ENCODE results near the gene SMIM17.

Gene SMIM17

DNA sequence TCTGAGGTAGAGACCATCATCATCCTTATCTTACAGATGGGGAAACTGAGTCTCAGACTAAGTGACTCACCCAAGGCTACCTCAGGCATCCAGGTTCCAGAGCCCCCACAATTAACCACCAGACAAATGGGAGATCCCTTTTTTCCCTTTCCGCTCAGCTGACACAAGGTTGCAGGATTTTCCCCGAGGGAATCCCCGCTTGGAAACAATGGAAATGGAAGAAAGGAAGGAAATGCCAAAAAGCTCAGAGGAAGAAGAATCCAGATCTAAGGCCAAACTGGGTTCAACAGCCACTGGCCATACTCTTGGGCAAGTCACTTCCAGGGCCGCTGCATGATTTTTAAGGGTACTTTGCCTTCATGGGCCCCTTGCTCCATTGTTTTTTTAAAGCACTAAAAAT, 46.3 kb upstream of the SMIM17 start:
- no peak for ATAC-seq
- TF ChIP-seq ZFP30 (CRISPR knock-in tag; IDR thresholded peaks at IDR 0.05) (no peak), SNAI2 (CRISPR knock-in tag; IDR thresholded peaks at IDR 0.05) (no peak), PPARA (CRISPR knock-in tag; IDR thresholded peaks at IDR 0.05; ENCODE audit: borderline replicate concordance) (no peak), ARNTL (CRISPR knock-in tag; IDR thresholded peaks at IDR 0.05; ENCODE audit: borderline replicate concordance, low read depth) (no peak), ISL1 (CRISPR knock-in tag; IDR thresholded peaks at IDR 0.05) (no peak), RARB (CRISPR knock-in tag; IDR thresholded peaks at IDR 0.05) (no peak), ZFP3 (CRISPR knock-in tag; IDR thresholded peaks at IDR 0.05) (no peak)
- TF ChIP-seq, protein P1, sequence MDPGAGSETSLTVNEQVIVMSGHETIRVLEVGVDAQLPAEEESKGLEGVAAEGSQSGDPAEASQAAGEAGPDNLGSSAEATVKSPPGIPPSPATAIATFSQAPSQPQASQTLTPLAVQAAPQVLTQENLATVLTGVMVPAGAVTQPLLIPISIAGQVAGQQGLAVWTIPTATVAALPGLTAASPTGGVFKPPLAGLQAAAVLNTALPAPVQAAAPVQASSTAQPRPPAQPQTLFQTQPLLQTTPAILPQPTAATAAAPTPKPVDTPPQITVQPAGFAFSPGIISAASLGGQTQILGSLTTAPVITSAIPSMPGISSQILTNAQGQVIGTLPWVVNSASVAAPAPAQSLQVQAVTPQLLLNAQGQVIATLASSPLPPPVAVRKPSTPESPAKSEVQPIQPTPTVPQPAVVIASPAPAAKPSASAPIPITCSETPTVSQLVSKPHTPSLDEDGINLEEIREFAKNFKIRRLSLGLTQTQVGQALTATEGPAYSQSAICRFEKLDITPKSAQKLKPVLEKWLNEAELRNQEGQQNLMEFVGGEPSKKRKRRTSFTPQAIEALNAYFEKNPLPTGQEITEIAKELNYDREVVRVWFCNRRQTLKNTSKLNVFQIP (CRISPR knock-in tag; IDR thresholded peaks at IDR 0.05; ENCODE audit: borderline replicate concordance, low read depth): no peak
- TF ChIP-seq, protein P2, sequence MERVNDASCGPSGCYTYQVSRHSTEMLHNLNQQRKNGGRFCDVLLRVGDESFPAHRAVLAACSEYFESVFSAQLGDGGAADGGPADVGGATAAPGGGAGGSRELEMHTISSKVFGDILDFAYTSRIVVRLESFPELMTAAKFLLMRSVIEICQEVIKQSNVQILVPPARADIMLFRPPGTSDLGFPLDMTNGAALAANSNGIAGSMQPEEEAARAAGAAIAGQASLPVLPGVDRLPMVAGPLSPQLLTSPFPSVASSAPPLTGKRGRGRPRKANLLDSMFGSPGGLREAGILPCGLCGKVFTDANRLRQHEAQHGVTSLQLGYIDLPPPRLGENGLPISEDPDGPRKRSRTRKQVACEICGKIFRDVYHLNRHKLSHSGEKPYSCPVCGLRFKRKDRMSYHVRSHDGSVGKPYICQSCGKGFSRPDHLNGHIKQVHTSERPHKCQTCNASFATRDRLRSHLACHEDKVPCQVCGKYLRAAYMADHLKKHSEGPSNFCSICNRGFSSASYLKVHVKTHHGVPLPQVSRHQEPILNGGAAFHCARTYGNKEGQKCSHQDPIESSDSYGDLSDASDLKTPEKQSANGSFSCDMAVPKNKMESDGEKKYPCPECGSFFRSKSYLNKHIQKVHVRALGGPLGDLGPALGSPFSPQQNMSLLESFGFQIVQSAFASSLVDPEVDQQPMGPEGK (CRISPR knock-in tag; IDR thresholded peaks at IDR 0.05; ENCODE audit: borderline replicate concordance): no peak
- TF ChIP-seq, protein P3, sequence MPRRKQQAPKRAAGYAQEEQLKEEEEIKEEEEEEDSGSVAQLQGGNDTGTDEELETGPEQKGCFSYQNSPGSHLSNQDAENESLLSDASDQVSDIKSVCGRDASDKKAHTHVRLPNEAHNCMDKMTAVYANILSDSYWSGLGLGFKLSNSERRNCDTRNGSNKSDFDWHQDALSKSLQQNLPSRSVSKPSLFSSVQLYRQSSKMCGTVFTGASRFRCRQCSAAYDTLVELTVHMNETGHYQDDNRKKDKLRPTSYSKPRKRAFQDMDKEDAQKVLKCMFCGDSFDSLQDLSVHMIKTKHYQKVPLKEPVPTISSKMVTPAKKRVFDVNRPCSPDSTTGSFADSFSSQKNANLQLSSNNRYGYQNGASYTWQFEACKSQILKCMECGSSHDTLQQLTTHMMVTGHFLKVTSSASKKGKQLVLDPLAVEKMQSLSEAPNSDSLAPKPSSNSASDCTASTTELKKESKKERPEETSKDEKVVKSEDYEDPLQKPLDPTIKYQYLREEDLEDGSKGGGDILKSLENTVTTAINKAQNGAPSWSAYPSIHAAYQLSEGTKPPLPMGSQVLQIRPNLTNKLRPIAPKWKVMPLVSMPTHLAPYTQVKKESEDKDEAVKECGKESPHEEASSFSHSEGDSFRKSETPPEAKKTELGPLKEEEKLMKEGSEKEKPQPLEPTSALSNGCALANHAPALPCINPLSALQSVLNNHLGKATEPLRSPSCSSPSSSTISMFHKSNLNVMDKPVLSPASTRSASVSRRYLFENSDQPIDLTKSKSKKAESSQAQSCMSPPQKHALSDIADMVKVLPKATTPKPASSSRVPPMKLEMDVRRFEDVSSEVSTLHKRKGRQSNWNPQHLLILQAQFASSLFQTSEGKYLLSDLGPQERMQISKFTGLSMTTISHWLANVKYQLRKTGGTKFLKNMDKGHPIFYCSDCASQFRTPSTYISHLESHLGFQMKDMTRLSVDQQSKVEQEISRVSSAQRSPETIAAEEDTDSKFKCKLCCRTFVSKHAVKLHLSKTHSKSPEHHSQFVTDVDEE (CRISPR knock-in tag; IDR thresholded peaks at IDR 0.05): no peak

DNA sequence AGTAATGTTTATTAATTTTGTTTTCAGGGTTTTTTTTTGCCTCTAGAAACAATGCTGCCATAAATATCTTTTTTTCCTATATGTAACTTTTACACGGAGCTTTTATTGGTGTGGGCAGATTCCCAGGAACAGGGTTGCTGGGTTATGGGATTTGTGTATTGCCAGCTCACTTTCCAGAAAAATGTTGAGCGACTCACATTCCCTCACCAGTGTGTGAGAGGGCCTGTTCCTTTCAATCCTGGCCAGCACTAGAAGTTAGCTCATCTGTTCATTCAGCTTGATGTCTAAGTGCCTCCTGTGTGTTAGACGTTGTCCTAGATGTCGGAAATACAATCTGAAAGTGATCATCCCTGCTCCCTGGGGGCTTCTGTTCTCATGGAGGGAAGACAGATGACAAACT, 45.3 kb upstream of the SMIM17 start:
- no peak for ATAC-seq
- TF ChIP-seq PPARA (CRISPR knock-in tag; IDR thresholded peaks at IDR 0.05; ENCODE audit: borderline replicate concordance) (no peak), ARNTL (CRISPR knock-in tag; IDR thresholded peaks at IDR 0.05; ENCODE audit: borderline replicate concordance, low read depth) (no peak), CSDC2 (CRISPR knock-in tag; IDR thresholded peaks at IDR 0.05) (no peak), BACH2 (CRISPR knock-in tag; IDR thresholded peaks at IDR 0.05; ENCODE audit: borderline replicate concordance) (no peak), ZNF8 (CRISPR knock-in tag; IDR thresholded peaks at IDR 0.05) (no peak), OSR1 (CRISPR knock-in tag; IDR thresholded peaks at IDR 0.05) (no peak), TOX (CRISPR knock-in tag; IDR thresholded peaks at IDR 0.05; ENCODE audit: borderline replicate concordance) (no peak), ISL1 (CRISPR knock-in tag; IDR thresholded peaks at IDR 0.05) (no peak), ESRRG (CRISPR knock-in tag; IDR thresholded peaks at IDR 0.05) (no peak), ZFP30 (CRISPR knock-in tag; IDR thresholded peaks at IDR 0.05) (no peak), GLIS3 (CRISPR knock-in tag; IDR thresholded peaks at IDR 0.05) (no peak)
- TF ChIP-seq, protein P2 (CRISPR knock-in tag; IDR thresholded peaks at IDR 0.05; ENCODE audit: borderline replicate concordance): no peak

DNA sequence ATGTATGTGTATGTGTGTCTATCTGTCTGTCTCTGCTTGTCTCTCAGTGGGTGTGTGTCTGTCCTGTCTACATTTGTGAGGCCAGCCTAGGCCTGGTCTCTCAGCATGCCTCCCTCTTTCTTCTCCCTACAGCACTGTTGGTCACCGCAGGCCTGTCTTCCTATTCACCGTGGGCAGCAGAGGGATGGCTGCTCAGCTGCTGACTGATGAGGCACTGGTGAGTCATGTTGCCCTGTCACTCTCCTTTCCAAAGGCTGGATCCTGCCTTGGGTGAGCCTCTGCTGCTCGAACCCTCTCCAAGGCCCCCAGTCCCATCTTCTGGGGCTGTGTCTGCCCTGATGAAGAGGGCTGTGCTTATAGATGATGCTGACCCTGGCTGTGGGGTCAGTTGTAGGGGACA, 41.6 kb upstream of the SMIM17 start:
- ATAC-seq: no peak
- TF ChIP-seq GLIS3 (CRISPR knock-in tag; IDR thresholded peaks at IDR 0.05): no peak
- TF ChIP-seq TCF4 (CRISPR knock-in tag; IDR thresholded peaks at IDR 0.05; ENCODE audit: borderline replicate concordance): no peak
- TF ChIP-seq, protein P2 (CRISPR knock-in tag; IDR thresholded peaks at IDR 0.05; ENCODE audit: borderline replicate concordance): no peak
- TF ChIP-seq, protein P1 (CRISPR knock-in tag; IDR thresholded peaks at IDR 0.05; ENCODE audit: borderline replicate concordance, low read depth): no peak
- TF ChIP-seq ZNF565 (CRISPR knock-in tag; conservative IDR thresholded peaks at IDR 0.05; ENCODE audit: low read depth): no peak
- TF ChIP-seq ARNTL (CRISPR knock-in tag; IDR thresholded peaks at IDR 0.05; ENCODE audit: borderline replicate concordance, low read depth): no peak
- no peak for TF ChIP-seq ZFP30 (CRISPR knock-in tag; IDR thresholded peaks at IDR 0.05)
- TF ChIP-seq, protein P4, sequence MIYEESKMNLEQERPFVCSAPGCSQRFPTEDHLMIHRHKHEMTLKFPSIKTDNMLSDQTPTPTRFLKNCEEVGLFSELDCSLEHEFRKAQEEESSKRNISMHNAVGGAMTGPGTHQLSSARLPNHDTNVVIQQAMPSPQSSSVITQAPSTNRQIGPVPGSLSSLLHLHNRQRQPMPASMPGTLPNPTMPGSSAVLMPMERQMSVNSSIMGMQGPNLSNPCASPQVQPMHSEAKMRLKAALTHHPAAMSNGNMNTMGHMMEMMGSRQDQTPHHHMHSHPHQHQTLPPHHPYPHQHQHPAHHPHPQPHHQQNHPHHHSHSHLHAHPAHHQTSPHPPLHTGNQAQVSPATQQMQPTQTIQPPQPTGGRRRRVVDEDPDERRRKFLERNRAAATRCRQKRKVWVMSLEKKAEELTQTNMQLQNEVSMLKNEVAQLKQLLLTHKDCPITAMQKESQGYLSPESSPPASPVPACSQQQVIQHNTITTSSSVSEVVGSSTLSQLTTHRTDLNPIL (CRISPR knock-in tag; IDR thresholded peaks at IDR 0.05; ENCODE audit: low read depth): no peak
- TF ChIP-seq PPARA (CRISPR knock-in tag; IDR thresholded peaks at IDR 0.05; ENCODE audit: borderline replicate concordance): no peak

Data from SK-N-SH treated with all-trans-retinoic acid at 6 μM for 48 hours (cell line).